ENCODE measurements around the gene MACROD2.

DNA sequence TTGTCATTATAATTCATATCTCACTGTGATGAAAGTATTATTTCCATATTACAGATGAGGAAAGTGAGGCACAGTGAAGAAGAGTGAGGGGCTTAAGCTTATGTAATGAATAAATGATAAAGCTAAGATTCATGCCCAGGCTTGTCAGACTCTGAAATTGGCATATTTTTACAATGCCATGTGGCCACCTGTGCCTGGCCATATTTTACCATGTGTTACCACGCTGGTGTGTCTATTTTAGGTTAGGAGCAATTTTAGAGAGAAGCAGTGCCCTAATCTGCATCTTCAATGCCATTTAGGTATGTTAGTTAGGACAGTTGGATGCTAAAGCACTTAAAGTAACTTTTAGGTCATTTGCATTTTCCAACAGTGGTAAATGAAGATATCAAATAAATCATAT lies 530.1 kb downstream of the MACROD2 start:
- TF ChIP-seq, protein P1, sequence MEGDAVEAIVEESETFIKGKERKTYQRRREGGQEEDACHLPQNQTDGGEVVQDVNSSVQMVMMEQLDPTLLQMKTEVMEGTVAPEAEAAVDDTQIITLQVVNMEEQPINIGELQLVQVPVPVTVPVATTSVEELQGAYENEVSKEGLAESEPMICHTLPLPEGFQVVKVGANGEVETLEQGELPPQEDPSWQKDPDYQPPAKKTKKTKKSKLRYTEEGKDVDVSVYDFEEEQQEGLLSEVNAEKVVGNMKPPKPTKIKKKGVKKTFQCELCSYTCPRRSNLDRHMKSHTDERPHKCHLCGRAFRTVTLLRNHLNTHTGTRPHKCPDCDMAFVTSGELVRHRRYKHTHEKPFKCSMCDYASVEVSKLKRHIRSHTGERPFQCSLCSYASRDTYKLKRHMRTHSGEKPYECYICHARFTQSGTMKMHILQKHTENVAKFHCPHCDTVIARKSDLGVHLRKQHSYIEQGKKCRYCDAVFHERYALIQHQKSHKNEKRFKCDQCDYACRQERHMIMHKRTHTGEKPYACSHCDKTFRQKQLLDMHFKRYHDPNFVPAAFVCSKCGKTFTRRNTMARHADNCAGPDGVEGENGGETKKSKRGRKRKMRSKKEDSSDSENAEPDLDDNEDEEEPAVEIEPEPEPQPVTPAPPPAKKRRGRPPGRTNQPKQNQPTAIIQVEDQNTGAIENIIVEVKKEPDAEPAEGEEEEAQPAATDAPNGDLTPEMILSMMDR (IDR thresholded peaks at IDR 0.05): no peak
- TF ChIP-seq POLR2A (IDR thresholded peaks at IDR 0.05): no peak
